GM12891 (cell line): ENCODE measurements around the gene PROB1.

ENCODE experiments used
- DNase-seq: peaks from one replicate; pipeline ENCODE4 v3.0.0; 2011; ENCODE audit warnings: low spot score; ENCODE audit not compliant: insufficient read length
- FAIRE-seq: peaks from 2 replicates; lab custom pipeline; 2011; peaks lifted over from hg19 to GRCh38; lab: Jason Lieb, UNC
- PAX5 ChIP-seq: IDR thresholded peaks from 2 replicates; pipeline ENCODE4 v1.6.1; 2011; ENCODE audit warnings: low read length, moderate library complexity, mild to moderate bottlenecking; ENCODE audit not compliant: insufficient read depth, severe bottlenecking
- POLR2A ChIP-seq: IDR thresholded peaks from 2 replicates; pipeline ENCODE4 v1.6.1; 2011; ENCODE audit warnings: low read depth, low read length, control low read depth
- POLR2AphosphoS5 ChIP-seq: IDR thresholded peaks from 2 replicates; pipeline ENCODE4 v1.6.1; 2011; ENCODE audit warnings: low read depth, low read length, control low read depth
- POU2F2 ChIP-seq: IDR thresholded peaks from 2 replicates; pipeline ENCODE4 v1.6.1; 2011; ENCODE audit warnings: low read depth, mild to moderate bottlenecking, control low read depth, low read length, moderate library complexity
- SPI1 ChIP-seq: IDR thresholded peaks from 2 replicates; pipeline ENCODE4 v1.6.1; 2011; ENCODE audit warnings: low read depth, low read length, control low read depth
- TAF1 ChIP-seq: IDR thresholded peaks from 2 replicates; pipeline ENCODE4 v1.6.1; 2011; ENCODE audit warnings: low read depth, low read length, control low read depth

PROB1 gene

DNA sequence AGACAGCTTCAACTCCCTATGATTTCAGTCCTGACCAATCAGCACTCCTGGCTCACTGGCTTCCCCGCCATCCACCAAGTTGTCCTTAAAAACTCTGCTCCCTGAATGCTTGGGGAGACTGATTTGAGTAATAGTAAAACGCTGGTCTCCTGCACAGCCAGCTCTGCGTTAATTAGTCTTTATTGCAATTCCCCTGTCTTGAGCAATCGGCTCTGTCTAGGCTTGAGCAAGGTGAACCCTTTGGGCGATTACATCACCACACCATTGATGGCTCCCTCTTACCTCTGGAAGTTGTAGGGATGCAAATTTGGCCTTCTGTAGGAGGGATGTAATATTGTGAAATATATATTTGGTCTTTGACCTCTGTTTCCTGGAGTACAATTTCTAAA is 8.9 kb downstream of the PROB1 start:
- no peak for DNase-seq
- TF ChIP-seq PAX5: no peak
- TF ChIP-seq POU2F2: no peak
- no peak for TF ChIP-seq POLR2A
- no peak for TF ChIP-seq POLR2AphosphoS5
- no peak for TF ChIP-seq TAF1
- no peak for TF ChIP-seq SPI1
- peak; percentile 69 for FAIRE-seq

GRCh38 chr5:139385061-139386049 is 9.5 kb downstream of the PROB1 start:
- no peak for DNase-seq
- TF ChIP-seq POLR2AphosphoS5 (no peak), POLR2A (peak; percentile 36; the same call in 1 of the 2 replicates)
- peak; percentile 75 for FAIRE-seq

DNA sequence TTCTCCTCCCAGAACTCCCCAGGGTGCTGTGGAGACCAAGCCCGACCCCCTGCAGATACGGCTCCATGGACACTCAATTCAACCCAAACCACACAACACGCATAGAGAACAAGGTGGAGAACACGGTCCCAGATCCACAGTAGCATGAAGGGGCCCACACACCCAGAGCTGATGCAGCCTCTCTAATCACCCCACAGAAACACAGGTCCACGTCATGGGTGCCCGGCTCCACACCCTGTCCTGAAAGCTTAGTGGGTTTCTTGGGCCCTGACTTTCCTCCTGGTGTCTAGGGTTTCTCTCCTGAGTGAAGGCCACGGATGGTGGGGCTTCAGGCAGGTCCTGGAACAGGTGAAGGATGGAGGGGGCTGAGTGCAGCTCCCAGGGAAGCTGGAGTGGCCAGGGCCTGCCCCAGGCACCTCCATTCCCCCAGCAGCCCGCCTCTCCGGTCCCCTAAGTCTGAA is 10.3 kb downstream of the PROB1 start:
- TF ChIP-seq POLR2A (peak; percentile 53; the same call in 1 of the 2 replicates), POLR2AphosphoS5 (0 out of 2 replicates have a peak, but pooled peaks have one; percentile 40), SPI1 (no peak), PAX5 (no peak), TAF1 (no peak), POU2F2 (no peak)
- DNase-seq (no peak), FAIRE-seq (no peak)

- TF ChIP-seq PAX5 (no peak), TAF1 (0 out of 2 replicates have a peak, but pooled peaks have one; percentile 22)
- FAIRE-seq (no peak), DNase-seq (no peak)
Observed at GRCh38 chr5:139383993-139384590, 10.8 kb downstream of the PROB1 start.

DNA sequence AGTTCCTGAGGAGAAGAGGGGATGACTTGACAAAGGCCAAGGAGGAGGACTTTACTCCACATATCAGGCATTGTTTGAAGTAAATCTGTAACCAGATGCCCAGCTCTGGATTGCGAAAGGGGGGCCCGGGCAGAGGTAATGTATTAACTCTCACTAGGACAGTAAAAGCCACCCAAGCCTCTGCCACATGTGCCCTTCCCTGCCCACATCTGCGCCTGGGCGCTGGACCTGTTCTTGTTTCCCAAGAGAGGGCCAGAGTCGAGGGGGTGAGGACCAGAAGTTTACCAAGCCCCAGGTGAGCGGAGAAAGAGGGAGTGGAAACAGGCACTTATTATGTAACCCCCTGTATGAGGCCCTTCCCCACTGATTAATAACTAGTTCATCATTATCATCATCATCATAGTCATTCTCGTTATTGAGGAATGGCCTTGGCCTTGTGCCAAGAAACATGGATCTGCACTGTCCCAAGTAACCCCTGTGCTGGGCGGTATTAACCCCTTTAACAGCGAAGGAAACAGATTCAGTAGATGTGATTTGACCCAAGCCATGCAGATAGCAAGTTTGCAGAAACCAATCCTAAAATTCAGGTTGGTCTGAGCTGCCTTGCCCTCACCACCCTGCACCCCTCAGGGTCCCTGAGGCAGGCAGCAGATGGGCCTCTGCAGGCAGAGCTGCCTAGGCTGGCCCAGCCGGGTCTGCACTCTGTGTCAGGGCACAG is 11.5 kb downstream of the PROB1 start, which contains the start of gene SLC23A1:
TSS of gene SLC23A1 (minus strand) at position 23 of the 718 bp plus-strand sequence. CDS start 44 bp downstream, outside the sequence.
- FAIRE-seq (peak; percentile 76), DNase-seq (no peak)
- no peak for TF ChIP-seq POLR2AphosphoS5
- TF ChIP-seq PAX5: no peak
- TF ChIP-seq SPI1: no peak
- TF ChIP-seq TAF1: no peak
- no peak for TF ChIP-seq POLR2A
- no peak for TF ChIP-seq POU2F2

DNA sequence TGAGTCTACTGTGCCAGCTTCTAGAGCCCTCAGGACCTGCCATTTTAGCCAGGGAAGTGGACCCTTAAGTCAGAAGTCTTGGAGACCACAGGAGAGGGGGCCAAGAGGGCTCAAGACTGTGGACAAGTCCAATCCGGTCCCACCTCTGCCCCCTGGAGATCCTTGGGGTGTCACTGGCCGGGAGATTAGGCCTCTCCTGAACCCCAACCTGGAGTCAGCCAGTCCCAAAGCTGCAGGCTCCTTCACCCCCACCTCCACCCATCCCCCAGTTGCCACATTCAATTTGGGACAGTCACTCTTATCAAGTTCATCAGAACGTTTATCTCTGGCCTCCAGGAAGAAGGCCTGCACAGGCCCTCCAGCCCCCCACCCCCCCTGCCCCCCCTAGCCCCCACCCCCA is 12.1 kb downstream of the PROB1 start:
- no peak for TF ChIP-seq SPI1
- no peak for TF ChIP-seq PAX5
- no peak for TF ChIP-seq TAF1
- no peak for TF ChIP-seq POLR2A
- TF ChIP-seq POLR2AphosphoS5: no peak
- TF ChIP-seq POU2F2: no peak
- FAIRE-seq: no peak
- DNase-seq: no peak

DNA sequence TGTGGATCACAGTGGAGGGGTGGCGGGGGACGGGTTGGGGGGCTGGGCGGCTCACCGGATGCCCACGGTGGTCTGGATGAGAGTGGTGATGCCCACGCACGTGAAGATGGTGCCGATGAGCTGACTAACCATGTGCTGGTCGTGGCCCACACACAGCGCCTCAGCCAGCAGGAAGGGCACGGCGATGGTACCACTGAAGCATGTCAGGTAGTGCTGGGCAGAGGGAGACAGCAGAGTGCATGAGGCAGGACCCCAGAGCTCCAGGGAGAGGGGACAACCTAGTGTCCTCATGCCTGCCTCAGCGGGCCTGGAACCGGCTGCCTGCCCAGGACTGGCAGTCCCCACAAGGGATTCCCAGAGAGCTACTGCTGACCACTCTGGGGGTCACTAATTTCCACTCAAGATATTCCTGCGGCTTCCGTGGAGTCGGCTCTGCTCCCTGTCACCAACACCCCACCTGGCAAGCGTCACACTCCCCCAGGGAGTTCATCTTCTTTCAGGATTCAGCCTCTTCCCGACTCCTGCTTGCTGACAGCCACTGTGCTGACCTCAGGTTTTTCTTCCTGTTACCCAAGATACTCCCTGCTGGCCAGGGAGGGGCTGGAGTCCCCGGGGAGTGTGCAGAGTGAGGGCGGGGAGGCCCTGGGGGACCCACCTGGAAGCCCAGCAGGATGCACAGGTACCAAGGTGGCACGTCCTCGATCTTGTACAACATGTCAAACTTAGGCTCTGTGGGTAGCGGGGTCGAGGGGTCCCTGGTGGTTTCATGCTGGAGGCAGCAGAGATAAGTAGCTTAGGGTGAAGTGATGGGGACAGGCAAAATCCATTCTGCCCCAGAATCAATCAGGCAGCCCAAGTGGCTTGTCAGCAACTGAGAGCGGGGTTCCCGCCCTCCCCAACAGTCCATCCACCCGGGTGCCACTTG is 12.8 kb downstream of the PROB1 start:
- FAIRE-seq: peak; percentile 74
- no peak for TF ChIP-seq POLR2AphosphoS5
- no peak for TF ChIP-seq POLR2A
- TF ChIP-seq PAX5: no peak
- TF ChIP-seq TAF1: no peak
- no peak for TF ChIP-seq SPI1
- TF ChIP-seq POU2F2: no peak
- DNase-seq: no peak

GRCh38 chr5:139379626-139380449 is 15.1 kb downstream of the PROB1 start:
- no peak for FAIRE-seq
- no peak for TF ChIP-seq POLR2AphosphoS5
- no peak for TF ChIP-seq POLR2A
- no peak for TF ChIP-seq TAF1
- no peak for TF ChIP-seq PAX5
- no peak for TF ChIP-seq POU2F2
- TF ChIP-seq SPI1: no peak
- DNase-seq: no peak
